Stimulated activated CD4-positive, alpha-beta T cell treated with anti-CD3 and anti-CD28 coated beads, Interleukin-1b, Interleukin-23, amount 100 ng/mL, for 24 hours (primary cell): Measurements from ENCODE around the gene OR8I2.
"Not testable (repeated sequence)": the region's sequence is repeated elsewhere in the genome, so short reads cannot be mapped to it uniquely, and the experiment has no call there.

Experiments used
- DNase-seq, 4 experiments: peaks; one replicate each; pipeline ENCODE4 v3.0.0-alpha.2; 2020; ENCODE audit warnings: low read depth in 4 of 4, low spot score in 1 of 4

OR8I2 gene

DNA sequence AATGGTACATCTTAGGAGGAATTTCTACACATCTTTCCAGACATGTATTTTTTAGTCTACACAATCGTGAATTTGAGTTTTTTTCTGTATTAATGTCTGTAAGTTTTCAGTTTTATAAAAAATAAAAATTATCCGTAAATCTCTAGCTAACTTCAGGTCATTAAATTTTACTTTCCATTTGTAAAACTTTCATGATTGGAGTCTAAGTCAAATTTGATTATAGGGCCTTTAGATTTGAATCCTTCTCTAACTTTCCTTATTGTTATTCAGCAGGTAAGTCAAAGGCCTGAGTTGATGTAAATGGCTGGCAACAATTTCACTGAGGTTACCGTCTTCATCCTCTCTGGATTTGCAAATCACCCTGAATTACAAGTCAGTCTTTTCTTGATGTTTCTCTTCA, at the start of gene OR8I2:
Gene OR8I2, plus strand, starts transcription at position 301 of the 400 bp plus-strand sequence. Its CDS starts 0 bp downstream, at position 301.
- no peak for DNase-seq

DNA sequence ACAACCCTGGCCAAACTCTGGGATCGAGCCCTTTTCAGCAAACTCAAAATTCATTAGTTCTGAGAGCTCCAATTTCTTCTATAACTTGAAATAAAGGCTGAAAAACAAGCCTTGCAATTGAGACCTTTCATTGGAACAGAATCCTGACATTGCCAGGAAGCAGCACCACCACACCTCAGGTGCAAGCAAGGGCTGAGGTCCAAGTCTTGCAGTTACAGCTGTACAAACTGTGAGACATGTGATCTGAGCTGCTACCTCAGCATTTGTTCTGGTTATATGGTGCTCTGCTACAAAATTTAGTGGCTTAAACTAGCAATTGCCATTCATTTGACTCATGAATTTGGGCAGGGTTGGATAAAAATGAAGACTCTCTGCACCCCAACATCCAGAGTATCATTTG, 47.6 kb upstream of the OR8I2 start:
- no peak for DNase-seq

DNA sequence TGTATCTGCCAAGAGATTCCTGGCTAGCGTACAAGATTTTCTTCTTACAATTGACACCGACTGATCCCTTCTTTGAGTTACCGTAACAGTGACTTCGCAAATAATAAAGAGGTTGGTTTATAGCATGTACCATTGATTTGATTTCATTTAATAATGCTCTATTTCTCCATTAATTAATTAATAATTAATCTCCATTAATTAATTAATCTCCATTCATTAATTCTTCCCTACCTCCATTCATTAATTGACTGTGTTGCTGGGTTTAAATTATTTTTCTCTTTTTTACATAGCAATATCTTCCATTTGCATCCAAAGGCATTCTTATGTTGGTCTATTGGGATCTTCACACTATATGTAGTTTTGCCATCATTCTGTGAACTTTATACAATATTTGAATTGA, 44.6 kb upstream of the OR8I2 start:
- no peak for DNase-seq

DNA sequence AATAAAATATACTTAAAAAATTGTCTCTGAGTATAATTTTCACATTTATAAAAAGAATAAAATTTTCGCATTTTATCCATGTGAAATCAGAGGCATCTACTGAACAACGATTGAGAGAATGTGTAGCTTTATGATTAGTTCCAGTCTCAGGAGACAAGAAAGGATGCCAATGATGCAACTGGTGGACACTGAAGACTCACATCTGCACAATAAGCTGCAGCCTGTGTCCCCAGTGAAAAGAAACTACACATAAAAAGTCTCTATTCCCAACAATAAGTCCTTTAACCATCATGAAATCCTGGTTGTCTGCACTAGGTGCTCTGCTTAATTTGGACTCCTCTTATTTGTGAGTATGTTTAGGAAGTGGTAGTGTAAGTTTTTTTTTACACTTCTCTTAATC, 43.6 kb upstream of the OR8I2 start:
- no peak for DNase-seq

DNA sequence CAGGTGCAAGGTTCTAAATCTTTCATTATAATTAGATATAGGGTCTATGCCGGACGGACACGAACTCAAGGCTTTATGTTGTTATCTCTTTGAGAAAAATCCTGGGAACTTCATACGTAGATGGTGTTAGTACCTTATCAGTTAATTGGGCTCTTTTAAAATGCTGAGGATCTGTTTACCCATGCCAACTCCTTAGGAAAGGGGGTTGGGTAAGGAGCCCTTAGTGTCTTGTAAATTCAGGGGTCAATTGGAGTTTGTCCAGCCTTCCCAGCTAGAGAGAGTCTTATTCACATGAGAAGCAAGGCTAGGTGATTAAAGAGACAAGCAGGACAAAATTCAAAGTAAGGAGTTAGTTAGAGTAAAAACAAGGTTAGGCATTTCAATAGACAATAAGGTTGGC, 36.7 kb upstream of the OR8I2 start:
- DNase-seq: not testable (repeated sequence)

DNA sequence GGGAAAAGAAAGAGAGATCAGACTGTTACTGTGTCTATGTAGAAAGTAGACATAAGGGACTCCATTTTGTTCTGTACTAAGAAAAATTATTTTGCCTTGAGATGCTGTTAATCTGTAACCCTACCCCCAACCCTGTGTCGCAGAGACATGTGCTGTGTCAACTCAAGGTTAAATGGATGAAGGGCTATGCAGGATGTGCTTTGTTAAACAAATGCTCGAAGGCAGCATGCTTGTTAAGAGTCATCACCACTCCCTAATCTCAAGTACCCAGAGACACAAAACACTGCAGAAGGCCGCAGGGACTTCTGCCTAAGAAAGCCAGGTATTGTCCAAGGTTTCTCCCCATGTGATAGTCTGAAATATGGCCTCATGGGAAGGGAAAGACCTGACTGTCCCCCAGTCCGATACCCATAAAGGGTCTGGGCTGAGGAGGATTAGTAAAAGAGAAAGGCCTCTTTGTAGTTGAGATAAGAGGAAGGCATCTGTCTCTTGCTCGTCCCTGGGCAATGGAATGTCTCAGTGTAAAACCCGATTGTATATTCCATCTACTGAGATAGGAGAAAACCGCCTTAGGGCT, 35.4 kb upstream of the OR8I2 start:
- not testable (repeated sequence) for DNase-seq

DNA sequence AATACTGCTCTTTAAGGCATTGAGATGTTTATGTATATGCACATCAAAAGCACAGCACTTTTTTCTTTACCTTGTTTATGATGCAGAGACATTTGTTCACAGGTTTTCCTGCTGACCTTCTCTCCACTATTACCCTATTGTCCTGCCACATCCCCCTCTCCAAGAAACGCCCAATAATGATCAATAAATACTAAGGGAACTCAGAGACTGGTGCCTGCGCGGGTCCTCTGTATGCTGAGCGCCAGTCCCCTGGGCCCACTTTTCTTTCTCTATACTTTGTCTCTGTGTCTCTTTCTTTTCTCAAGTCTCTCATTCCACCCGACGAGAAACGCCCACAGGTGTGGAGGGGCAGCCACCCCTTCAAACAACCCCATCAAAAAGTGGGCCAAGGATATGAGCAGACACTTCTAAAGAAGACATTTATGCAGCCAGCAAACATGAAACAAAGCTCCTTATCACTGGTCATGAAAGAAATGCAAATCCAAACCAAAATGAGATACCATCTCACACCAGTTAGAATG, 34.8 kb upstream of the OR8I2 start:
- DNase-seq: not testable (repeated sequence)

DNA sequence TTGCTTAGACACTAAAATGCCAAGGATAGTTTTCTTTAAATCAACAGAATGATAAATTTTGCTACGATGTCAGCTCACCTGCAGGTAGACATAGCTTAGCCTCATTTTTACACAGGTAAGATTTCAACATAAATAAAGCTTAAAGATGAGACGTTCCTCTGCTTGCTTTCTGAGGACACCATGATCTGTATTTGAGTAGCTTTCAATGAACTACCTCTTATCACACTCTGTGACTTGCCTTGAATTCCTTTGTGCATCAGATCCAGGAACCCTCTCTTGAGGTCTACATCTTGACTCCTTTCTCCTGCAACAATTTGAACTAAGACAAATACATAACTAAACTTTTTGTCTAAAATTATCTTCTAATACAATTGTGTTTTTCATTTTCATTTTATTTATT, 26.1 kb upstream of the OR8I2 start:
- DNase-seq: no peak

DNA sequence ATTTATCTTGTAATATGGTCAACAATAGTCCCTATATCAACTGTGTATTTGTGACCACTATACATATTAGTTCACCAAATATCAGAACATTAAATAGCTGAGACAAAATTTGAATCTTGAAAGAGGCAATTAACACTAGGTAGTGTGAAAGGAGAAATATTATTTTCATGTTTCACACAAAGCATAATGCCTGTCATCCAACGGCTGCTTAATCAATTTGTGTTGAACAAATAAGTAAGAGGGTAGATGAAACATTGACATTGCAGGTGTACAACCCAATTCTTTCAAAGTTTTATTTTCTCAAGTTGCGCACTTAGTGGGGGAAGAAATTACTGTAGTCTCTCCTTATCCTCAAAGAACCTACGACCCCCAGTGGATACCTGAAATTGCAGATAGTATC, 3.4 kb upstream of the OR8I2 start:
- no peak for DNase-seq

DNA sequence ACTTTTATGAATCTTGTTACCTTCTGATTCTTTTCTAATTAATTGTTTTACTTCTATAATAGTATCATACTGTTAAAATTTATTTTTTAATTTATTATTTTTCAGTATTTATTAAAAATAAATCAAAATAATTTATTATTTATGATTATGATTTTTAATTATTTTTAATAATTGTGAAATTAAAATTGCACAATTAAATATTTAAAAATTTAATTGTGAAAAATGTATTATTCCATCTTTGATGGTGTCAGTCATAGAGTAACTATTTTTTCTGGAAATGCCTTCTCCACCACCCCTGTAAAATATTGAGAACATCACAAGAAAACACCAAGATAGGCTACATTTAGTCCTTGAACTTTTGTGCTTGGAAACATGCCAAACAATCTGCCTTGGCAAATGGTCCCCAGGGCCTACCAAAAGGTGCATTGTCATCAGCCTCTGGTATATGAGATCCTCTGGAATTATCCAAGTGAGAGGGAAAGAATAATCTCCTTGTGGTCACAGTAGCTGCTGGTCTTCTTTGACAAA, 10.2 kb downstream of the OR8I2 start, which contains the start of gene OR8H2:
Gene OR8H2, plus strand, starts transcription at position 478 of the 528 bp plus-strand sequence. CDS start 1,356 bp downstream, outside the sequence.
- no peak for DNase-seq

DNA sequence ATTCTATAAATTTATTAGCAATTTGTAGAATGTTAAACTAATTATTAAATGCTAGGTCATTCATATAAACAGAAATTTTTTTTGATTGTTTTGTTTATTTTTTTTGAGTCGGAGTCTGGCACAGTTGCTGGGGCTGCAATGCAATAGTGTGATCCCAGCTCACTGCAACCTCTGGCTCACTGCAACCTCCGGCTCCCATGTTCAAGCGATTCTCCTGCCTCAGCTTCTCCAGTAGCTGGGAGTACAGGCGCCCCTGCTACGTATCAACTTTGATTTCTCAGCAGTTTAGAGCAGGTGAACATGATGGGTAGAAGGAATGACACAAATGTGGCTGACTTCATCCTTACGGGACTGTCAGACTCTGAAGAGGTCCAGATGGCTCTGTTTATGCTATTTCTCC, 29.0 kb downstream of the OR8I2 start, which contains the start of gene OR8H3:
Gene OR8H3, plus strand, starts transcription at position 301 of the 400 bp plus-strand sequence. Its CDS starts 0 bp downstream, at position 301.
- no peak for DNase-seq

DNA sequence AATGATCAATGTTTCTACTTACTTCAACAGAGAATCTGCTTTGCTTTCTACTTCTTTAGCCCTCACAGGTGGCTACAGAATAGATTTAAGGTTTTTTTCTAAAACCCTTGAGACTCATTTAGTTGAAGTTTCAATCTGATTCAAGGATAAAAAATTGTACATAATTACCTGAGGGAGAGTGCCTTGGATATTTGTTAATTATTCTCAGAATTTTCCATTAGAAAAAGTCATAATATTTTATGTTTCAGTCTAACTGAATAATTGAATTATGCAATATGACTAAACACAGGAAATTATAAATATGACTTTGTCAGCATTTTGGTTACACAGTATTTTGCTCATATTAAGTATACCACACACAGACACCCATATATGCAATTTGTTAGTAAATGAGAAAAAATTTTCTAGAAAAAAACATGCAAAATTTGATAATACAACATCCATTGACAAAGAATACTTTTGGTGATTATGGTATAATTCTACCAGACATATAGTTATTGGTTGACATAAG, 47.1 kb downstream of the OR8I2 start, which contains the start of gene OR8J3:
Gene OR8J3, minus strand, starts transcription at position 51 of the 511 bp plus-strand sequence. CDS start 2,483 bp downstream, outside the sequence.
- DNase-seq: no peak

DNA sequence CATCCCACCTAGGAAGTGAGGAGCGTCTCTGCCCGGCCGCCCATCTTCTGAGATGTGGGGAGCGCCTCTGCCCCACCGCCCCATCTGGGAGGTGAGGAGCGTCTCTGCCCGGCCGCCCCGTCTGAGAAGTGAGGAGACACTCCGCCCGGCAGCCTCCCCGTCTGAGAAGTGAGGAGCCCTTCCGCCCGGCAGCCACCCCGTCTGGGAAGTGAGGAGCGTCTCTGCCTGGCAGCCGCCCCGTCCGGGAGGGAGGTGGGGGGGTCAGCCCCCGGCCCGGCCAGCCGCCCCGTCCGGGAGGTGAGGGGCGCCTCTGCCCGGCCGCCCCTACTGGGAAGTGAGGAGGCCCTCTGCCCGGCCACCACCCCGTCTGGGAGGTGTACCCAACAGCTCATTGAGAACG, 50.6 kb downstream of the OR8I2 start:
- not testable (repeated sequence) for DNase-seq
